DND-41 (cell line): Measurements from ENCODE around the gene CALML6.

Experiments
- ATAC-seq: fragments of 200-7000 bp; cut with Tn5 transposase; 3 replicates; pipeline ENCODE4 v1.9.1; 2021; ENCODE audit warnings: low read depth; ENCODE audit not compliant: insufficient read depth
- DNase-seq: peaks from one replicate; pipeline ENCODE4 v3.0.0-alpha.2; 2020
- H2AFZ ChIP-seq: 2 replicates; pipeline ENCODE4 v1.6.0; 2012; ENCODE audit warnings: low read depth, low read length
- H3K27ac ChIP-seq: 2 replicates; pipeline ENCODE4 v1.5.1; 2012; ENCODE audit warnings: low read length, inconsistent platforms
- H3K27me3 ChIP-seq: fragments of 200-600 bp; sonication (generic); 2 replicates; pipeline ENCODE4 v1.6.0; 2012; ENCODE audit warnings: low read length, mild to moderate bottlenecking, inconsistent platforms; ENCODE audit not compliant: insufficient read depth, poor library complexity
- H3K36me3 ChIP-seq: 2 replicates; pipeline ENCODE4 v1.5.1; 2012; ENCODE audit warnings: low read length, inconsistent platforms; ENCODE audit not compliant: insufficient read depth
- H3K4me1 ChIP-seq: 2 replicates; pipeline ENCODE4 v1.5.1; 2012; ENCODE audit warnings: mild to moderate bottlenecking, low read length; ENCODE audit not compliant: insufficient read depth
- H3K4me2 ChIP-seq: 2 replicates; pipeline ENCODE4 v1.6.0; 2012; ENCODE audit warnings: mild to moderate bottlenecking, moderate library complexity, low read length, inconsistent platforms; ENCODE audit not compliant: insufficient read depth
- H3K4me3 ChIP-seq, 2 experiments: fragments of 200-600 bp in 1 of 2; shearing (Covaris generic) in 1 of 2; 2 replicates each; pipeline ENCODE4 v1.5.1; 2012 to 2016; ENCODE audit warnings: inconsistent platforms in 2 of 2, low read length in 2 of 2, mild to moderate bottlenecking in 2 of 2, low read depth in 1 of 2, moderate library complexity in 1 of 2
- H3K79me2 ChIP-seq: 2 replicates; pipeline ENCODE4 v1.6.0; 2012; ENCODE audit warnings: low read length, inconsistent platforms; ENCODE audit not compliant: insufficient read depth
- H3K9ac ChIP-seq: 2 replicates; pipeline ENCODE4 v1.6.0; 2012; ENCODE audit warnings: low read depth, mild to moderate bottlenecking, inconsistent platforms, low read length, moderate library complexity
- H3K9me3 ChIP-seq: 2 replicates; pipeline ENCODE4 v1.5.1; 2012; ENCODE audit warnings: low read length, moderate library complexity, mild to moderate bottlenecking, inconsistent platforms; ENCODE audit not compliant: insufficient read depth, severe bottlenecking
- H4K20me1 ChIP-seq: 2 replicates; pipeline ENCODE4 v1.6.0; 2012; ENCODE audit warnings: low read length; ENCODE audit not compliant: insufficient read depth
- EZH2 ChIP-seq: IDR thresholded peaks from 3 replicates; pipeline ENCODE4 v1.6.1; 2012; ENCODE audit warnings: borderline replicate concordance, low read depth, mild to moderate bottlenecking, moderate library complexity, low read length, inconsistent platforms; ENCODE audit not compliant: severe bottlenecking
- TF ChIP-seq, protein P1 (sequence below): IDR thresholded peaks from 2 replicates; pipeline ENCODE4 v1.5.1; 2012; ENCODE audit warnings: borderline replicate concordance, low read length, moderate library complexity, mild to moderate bottlenecking; ENCODE audit not compliant: poor library complexity, severe bottlenecking; ENCODE audit errors: extremely low read depth

CALML6 gene

DNA sequence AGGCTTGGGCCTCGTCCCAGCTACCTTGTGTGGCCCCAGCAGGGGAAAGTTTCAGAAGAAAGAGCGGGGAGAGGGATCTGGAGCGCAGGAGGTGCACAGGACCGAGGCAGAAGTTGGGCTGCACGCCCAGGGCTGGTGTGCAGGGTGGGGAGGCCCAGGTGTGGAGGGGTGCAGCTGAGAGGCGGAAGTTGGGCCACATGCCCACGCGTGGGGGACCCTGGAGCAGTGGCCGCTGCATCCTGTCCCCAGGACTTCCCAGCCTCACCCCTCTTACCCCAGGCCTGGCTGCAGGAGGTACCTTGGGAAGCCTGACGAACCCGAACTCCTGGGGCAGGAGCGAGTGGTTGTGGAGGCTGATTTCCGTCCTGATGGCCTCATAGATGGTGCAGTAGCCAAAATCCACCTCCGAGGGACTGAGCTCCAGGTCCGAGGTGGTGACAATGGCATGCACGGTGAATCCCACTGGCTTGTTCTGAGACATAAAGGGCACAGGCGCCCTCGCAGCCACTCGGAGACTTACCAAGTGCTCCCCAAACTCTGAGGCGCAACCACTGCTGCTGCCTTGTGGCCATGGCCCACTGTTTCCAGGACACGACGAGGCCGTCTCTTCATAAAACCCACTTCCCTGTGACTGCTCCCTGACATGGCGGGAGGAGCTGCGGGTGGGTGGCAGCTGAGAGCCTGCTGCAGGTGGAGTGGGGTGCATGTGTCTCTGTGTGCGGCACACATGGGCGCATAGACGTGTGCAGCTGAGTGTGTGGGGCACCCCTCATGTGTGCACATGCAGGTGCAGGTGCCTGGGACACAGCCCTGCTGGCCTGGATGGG lies 24.4 kb downstream of the CALML6 start:
- Histone ChIP-seq H3K36me3 (no peaks in the 10 kb centered on the region), H3K79me2 (no peaks in the 10 kb centered on the region), H4K20me1 (no peaks in the 10 kb centered on the region; the same call in 1 of the 2 replicates), H3K27ac (no peak overlapping the region), H3K9me3 (peaks cover 4% of the 10 kb centered on the region), H3K4me1 (peaks cover 8% of the 10 kb centered on the region), H3K9ac (no peak overlapping the region), H3K4me2 (no peak overlapping the region), H2AFZ (no peak overlapping the region), H3K27me3 (no peaks in the 10 kb centered on the region), H3K4me3 (no peak overlapping the region)
- DNase-seq (no peak), ATAC-seq (no peak)
- TF ChIP-seq, protein P1, sequence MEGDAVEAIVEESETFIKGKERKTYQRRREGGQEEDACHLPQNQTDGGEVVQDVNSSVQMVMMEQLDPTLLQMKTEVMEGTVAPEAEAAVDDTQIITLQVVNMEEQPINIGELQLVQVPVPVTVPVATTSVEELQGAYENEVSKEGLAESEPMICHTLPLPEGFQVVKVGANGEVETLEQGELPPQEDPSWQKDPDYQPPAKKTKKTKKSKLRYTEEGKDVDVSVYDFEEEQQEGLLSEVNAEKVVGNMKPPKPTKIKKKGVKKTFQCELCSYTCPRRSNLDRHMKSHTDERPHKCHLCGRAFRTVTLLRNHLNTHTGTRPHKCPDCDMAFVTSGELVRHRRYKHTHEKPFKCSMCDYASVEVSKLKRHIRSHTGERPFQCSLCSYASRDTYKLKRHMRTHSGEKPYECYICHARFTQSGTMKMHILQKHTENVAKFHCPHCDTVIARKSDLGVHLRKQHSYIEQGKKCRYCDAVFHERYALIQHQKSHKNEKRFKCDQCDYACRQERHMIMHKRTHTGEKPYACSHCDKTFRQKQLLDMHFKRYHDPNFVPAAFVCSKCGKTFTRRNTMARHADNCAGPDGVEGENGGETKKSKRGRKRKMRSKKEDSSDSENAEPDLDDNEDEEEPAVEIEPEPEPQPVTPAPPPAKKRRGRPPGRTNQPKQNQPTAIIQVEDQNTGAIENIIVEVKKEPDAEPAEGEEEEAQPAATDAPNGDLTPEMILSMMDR = no peak
- no peak for TF ChIP-seq EZH2

DNA sequence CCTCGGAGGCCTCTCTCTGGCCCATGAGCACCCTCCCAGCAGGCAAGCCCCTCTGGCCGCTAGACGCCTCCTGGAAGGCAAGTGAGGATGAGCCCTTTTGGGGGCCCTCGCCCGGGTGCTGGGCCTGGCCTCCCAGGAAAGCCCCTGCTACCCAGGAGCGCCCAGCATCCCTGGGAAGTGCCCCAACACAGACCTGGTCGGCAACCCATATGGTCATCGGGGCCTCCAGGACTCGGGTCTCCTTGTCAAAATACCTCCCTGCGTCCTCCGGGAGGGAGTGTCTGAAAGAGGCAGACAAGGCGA lies 25.0 kb downstream of the CALML6 start:
- Histone ChIP-seq H3K9me3 (no peaks in the 10 kb centered on the region), H2AFZ (no peak overlapping the region), H3K36me3 (no peaks in the 10 kb centered on the region), H3K27me3 (no peaks in the 10 kb centered on the region), H4K20me1 (no peaks in the 10 kb centered on the region; the same call in 1 of the 2 replicates), H3K4me1 (peaks cover 8% of the 10 kb centered on the region), H3K9ac (no peak overlapping the region), H3K4me2 (no peak overlapping the region), H3K79me2 (no peaks in the 10 kb centered on the region), H3K27ac (no peak overlapping the region), H3K4me3 (no peak overlapping the region)
- ATAC-seq (no peak), DNase-seq (no peak)
- TF ChIP-seq EZH2 = no peak
- TF ChIP-seq, protein P1 = no peak

DNA sequence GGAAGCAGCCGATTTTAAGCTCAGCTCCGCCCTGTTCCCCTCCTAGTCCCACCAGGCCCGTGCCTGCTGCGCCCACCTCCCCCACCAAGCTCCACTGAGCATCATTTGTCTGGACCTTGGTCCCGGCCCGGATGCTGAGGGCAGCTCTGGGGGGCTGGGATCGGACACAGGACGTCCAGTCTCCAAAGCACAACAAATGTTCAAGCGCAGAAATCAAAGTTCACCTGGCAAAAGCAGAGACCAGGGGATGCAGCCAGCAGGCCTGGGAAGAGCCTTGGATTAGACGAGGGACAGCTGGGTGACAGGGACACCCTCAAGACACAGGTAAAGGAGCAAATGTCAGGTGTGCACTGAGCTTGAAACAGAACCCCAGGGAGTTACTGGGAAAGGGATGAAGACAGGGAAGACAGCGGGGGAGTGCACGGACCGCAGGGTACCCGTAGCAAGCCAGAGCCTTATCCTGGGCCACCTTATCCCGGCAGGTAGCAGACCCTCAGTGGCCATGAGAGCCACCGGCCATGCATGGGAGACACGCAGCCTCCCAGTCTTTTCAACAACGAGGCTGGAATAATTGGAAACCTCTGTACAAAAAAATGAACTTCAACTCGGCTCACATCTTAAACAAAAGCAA lies 26.3 kb downstream of the CALML6 start:
- ATAC-seq = no peak
- no peak for DNase-seq
- H4K20me1 ChIP-seq = no peaks in the 10 kb centered on the region; the same call in 1 of the 2 replicates
- TF ChIP-seq, protein P1 = no peak
- no peak for TF ChIP-seq EZH2
- no peak overlapping the region for H3K27ac ChIP-seq
- H2AFZ ChIP-seq = no peak overlapping the region
- no peak overlapping the region for H3K9ac ChIP-seq
- no peak overlapping the region for H3K4me3 ChIP-seq
- no peaks in the 10 kb centered on the region for H3K9me3 ChIP-seq
- H3K79me2 ChIP-seq = no peaks in the 10 kb centered on the region
- H3K27me3 ChIP-seq = no peaks in the 10 kb centered on the region
- no peaks in the 10 kb centered on the region for H3K36me3 ChIP-seq
- H3K4me2 ChIP-seq = no peak overlapping the region
- peaks cover 8% of the 10 kb centered on the region for H3K4me1 ChIP-seq
